ENCODE results near the gene TPST2.

DNA sequence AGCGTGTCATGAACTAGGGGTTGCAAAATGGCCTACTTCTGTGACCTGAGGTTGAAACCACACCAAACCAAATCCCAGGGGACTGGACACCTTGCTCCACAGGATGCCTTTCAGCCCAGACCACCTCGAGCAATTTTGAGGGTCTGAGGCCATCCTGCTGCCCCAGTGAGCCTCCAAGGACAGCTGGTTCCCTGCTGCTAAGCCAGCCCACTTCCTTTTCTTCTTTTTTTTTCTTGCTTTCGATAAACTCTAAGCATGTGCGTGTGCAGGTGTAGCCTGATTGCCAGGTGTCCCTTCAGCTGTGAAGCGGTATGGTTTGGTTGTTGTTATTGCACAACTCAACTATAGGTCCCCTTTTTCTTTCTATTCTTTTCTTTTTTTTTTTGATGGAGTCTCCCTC, 25.2 kb upstream of the TPST2 start:
- TF ChIP-seq FOXP2 (optimal IDR thresholded peaks at IDR 0.05; ENCODE audit: borderline replicate concordance, extremely low read depth, extremely low read length, insufficient read depth) = no peak
- no peak for TF ChIP-seq SIN3A (IDR thresholded peaks at IDR 0.05; ENCODE audit: borderline replicate concordance, insufficient read depth, low read length)
- TF ChIP-seq, protein P1, sequence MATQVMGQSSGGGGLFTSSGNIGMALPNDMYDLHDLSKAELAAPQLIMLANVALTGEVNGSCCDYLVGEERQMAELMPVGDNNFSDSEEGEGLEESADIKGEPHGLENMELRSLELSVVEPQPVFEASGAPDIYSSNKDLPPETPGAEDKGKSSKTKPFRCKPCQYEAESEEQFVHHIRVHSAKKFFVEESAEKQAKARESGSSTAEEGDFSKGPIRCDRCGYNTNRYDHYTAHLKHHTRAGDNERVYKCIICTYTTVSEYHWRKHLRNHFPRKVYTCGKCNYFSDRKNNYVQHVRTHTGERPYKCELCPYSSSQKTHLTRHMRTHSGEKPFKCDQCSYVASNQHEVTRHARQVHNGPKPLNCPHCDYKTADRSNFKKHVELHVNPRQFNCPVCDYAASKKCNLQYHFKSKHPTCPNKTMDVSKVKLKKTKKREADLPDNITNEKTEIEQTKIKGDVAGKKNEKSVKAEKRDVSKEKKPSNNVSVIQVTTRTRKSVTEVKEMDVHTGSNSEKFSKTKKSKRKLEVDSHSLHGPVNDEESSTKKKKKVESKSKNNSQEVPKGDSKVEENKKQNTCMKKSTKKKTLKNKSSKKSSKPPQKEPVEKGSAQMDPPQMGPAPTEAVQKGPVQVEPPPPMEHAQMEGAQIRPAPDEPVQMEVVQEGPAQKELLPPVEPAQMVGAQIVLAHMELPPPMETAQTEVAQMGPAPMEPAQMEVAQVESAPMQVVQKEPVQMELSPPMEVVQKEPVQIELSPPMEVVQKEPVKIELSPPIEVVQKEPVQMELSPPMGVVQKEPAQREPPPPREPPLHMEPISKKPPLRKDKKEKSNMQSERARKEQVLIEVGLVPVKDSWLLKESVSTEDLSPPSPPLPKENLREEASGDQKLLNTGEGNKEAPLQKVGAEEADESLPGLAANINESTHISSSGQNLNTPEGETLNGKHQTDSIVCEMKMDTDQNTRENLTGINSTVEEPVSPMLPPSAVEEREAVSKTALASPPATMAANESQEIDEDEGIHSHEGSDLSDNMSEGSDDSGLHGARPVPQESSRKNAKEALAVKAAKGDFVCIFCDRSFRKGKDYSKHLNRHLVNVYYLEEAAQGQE (IDR thresholded peaks at IDR 0.05; ENCODE audit: insufficient read depth in 1 of 2, low read depth in 2 of 2, low read length in 2 of 2) = no peak
- TF ChIP-seq TAF1 (IDR thresholded peaks at IDR 0.05; ENCODE audit: borderline replicate concordance, insufficient read depth, low read length) = no peak

All from PFSK-1 (cell line).